Keratinocyte (primary cell): Measurements from ENCODE around the gene ETV5.

ENCODE experiments used
- EZH2 ChIP-seq: IDR thresholded peaks from one replicate; pipeline ENCODE4 v1.6.1; 2012; ENCODE audit warnings: inconsistent platforms, mild to moderate bottlenecking, low read length, moderate library complexity
- TF ChIP-seq, protein P1 (sequence below), 3 experiments: IDR thresholded peaks in 1 of 3; conservative IDR thresholded peaks in 1 of 3; optimal IDR thresholded peaks in 1 of 3; 2 replicates in 2 of 3; 3 replicates in 1 of 3; pipeline versions ENCODE3 to v1.5.1; 2011; ENCODE audit warnings: low read length in 3 of 3, mild to moderate bottlenecking in 3 of 3, moderate library complexity in 2 of 3, control low read depth in 1 of 3, inconsistent platforms in 1 of 3; ENCODE audit not compliant: insufficient read depth in 2 of 3; ENCODE audit errors: extremely low read depth in 1 of 3

DNA sequence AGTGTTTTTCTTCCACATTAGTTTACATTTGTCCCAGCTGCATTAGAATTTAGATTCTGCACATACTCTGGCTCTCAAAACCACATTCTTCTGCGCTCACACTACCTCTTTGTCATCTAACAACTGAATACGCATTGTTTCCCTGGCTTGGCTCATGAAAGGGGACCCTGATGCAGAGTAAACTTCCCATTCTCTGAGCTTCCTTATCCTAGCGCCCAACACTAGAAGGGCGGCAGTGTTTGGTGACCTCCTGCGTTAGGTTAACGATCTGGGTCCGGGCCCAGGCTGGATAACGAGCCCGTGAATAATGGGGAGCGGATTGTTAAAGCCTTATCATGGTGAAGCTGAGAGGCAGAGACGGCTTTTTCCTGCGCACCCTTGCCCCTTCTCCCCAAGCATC lies 63.9 kb downstream of the ETV5 start:
- TF ChIP-seq, protein P1, sequence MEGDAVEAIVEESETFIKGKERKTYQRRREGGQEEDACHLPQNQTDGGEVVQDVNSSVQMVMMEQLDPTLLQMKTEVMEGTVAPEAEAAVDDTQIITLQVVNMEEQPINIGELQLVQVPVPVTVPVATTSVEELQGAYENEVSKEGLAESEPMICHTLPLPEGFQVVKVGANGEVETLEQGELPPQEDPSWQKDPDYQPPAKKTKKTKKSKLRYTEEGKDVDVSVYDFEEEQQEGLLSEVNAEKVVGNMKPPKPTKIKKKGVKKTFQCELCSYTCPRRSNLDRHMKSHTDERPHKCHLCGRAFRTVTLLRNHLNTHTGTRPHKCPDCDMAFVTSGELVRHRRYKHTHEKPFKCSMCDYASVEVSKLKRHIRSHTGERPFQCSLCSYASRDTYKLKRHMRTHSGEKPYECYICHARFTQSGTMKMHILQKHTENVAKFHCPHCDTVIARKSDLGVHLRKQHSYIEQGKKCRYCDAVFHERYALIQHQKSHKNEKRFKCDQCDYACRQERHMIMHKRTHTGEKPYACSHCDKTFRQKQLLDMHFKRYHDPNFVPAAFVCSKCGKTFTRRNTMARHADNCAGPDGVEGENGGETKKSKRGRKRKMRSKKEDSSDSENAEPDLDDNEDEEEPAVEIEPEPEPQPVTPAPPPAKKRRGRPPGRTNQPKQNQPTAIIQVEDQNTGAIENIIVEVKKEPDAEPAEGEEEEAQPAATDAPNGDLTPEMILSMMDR (optimal IDR thresholded peaks at IDR 0.05 in 1 of 3, IDR thresholded peaks at IDR 0.05 in 1 of 3, conservative IDR thresholded peaks at IDR 0.05 in 1 of 3; ENCODE audit: extremely low read depth in 1 of 3, insufficient read depth in 2 of 3, low read length in 3 of 3) = no peak
- TF ChIP-seq EZH2 = no peak
